GM23338 (cell line): ENCODE results near the gene CFAP97D2. TPM values are rescaled to one million over a fixed set of nuclear protein-coding genes. Genes with fewer than 3 reads are reported as not detected.

Source experiments
- ATAC-seq: fragments of 200-7000 bp; cut with Tn5 transposase; 3 replicates; pipeline ENCODE4 v1.9.1; 2020
- DNase-seq: peaks from one replicate; pipeline ENCODE4 v3.0.0-alpha.2; 2015; ENCODE audit warnings: low spot score
- H2AFZ ChIP-seq: fragments of 200-600 bp; sonication (generic); 2 replicates; pipeline ENCODE4 v1.8.0; 2016; ENCODE audit warnings: antibody characterized with exemption, mild to moderate bottlenecking, moderate library complexity
- H3F3A ChIP-seq: fragments of 200-600 bp; sonication (generic); replicated peaks from 2 replicates; pipeline ENCODE4 v1.8.0; 2017; ENCODE audit warnings: antibody characterized with exemption, mixed run types, low read depth
- H3K27ac ChIP-seq: fragments of 200-600 bp; sonication (generic); 2 replicates; pipeline ENCODE4 v1.6.1; 2016; ENCODE audit warnings: low read depth
- H3K27me3 ChIP-seq: fragments of 200-600 bp; sonication (generic); 2 replicates; pipeline ENCODE4 v1.8.0; 2016; ENCODE audit warnings: mild to moderate bottlenecking, mixed run types, moderate library complexity; ENCODE audit not compliant: insufficient read depth
- H3K36me3 ChIP-seq: fragments of 200-600 bp; sonication (generic); 2 replicates; pipeline ENCODE4 v1.8.0; 2016; ENCODE audit warnings: mild to moderate bottlenecking; ENCODE audit not compliant: insufficient read depth
- H3K4me1 ChIP-seq: fragments of 200-600 bp; sonication (generic); 2 replicates; pipeline ENCODE4 v1.8.0; 2016; ENCODE audit warnings: mild to moderate bottlenecking, moderate library complexity; ENCODE audit not compliant: insufficient read depth
- H3K4me2 ChIP-seq: fragments of 200-600 bp; sonication (generic); 2 replicates; pipeline ENCODE4 v1.7.1; 2017; ENCODE audit warnings: mixed run types
- H3K4me3 ChIP-seq: fragments of 200-600 bp; sonication (generic); 2 replicates; pipeline ENCODE4 v1.6.1; 2016; ENCODE audit warnings: mixed run types
- H3K79me2 ChIP-seq: fragments of 200-600 bp; sonication (generic); replicated peaks from 2 replicates; pipeline ENCODE4 v1.8.0; 2017; ENCODE audit warnings: mild to moderate bottlenecking; ENCODE audit not compliant: insufficient read depth
- H3K9me2 ChIP-seq: fragments of 200-600 bp; sonication (generic); 2 replicates; pipeline ENCODE4 v1.8.0; 2017; ENCODE audit not compliant: insufficient read depth
- H4K20me1 ChIP-seq: fragments of 200-600 bp; sonication (generic); replicated peaks from 2 replicates; pipeline ENCODE4 v1.8.0; 2017; ENCODE audit warnings: mild to moderate bottlenecking; ENCODE audit not compliant: insufficient read depth
- H3K27ac Mint-ChIP-seq: 2 replicates; pipeline ENCODE4 v1.8.0; 2020; ENCODE audit warnings: inconsistent platforms, mild to moderate bottlenecking, moderate library complexity, mixed read lengths
- H3K27me3 Mint-ChIP-seq: 3 replicates; pipeline ENCODE4 v1.8.0; 2022; ENCODE audit warnings: low read depth, mild to moderate bottlenecking, moderate library complexity, mixed read lengths, inconsistent platforms; ENCODE audit not compliant: insufficient read depth, poor library complexity
- H3K36me3 Mint-ChIP-seq: 3 replicates; pipeline ENCODE4 v1.8.0; 2021; ENCODE audit warnings: low read depth, mild to moderate bottlenecking, inconsistent platforms, moderate library complexity, mixed read lengths
- H3K4me1 Mint-ChIP-seq: 3 replicates; pipeline ENCODE4 v1.8.0; 2020; ENCODE audit warnings: mild to moderate bottlenecking, inconsistent platforms, mixed read lengths
- H3K4me3 Mint-ChIP-seq: 3 replicates; pipeline ENCODE4 v1.8.0; 2021; ENCODE audit warnings: moderate library complexity, mild to moderate bottlenecking, inconsistent platforms, mixed read lengths
- H3K9me3 Mint-ChIP-seq: 3 replicates; pipeline ENCODE4 v1.8.0; 2020; ENCODE audit warnings: moderate library complexity, mild to moderate bottlenecking, inconsistent platforms, mixed read lengths
- CREB1 ChIP-seq: fragments of 250-450 bp; sonication (Bioruptor Pico); IDR thresholded peaks from 2 replicates; pipeline ENCODE4 v1.5.0; 2020; ENCODE audit warnings: low read depth, mild to moderate bottlenecking, moderate library complexity
- CTCF ChIP-seq, 2 experiments: fragments of 200-600 bp in 1 of 2; sonication (generic) in 1 of 2; conservative IDR thresholded peaks; 2 replicates each; pipeline versions ENCODE4 v1.5.1 to v1.6.1; 2016 to 2017; ENCODE audit warnings: antibody characterized with exemption in 2 of 2, low read depth in 2 of 2, mild to moderate bottlenecking in 2 of 2, moderate library complexity in 1 of 2
- ETS1 ChIP-seq: IDR thresholded peaks from 2 replicates; pipeline ENCODE4 v1.6.1; 2016; ENCODE audit warnings: antibody characterized with exemption
- EZH2 ChIP-seq: fragments of 200-600 bp; sonication (generic); IDR thresholded peaks from one replicate; pipeline ENCODE4 v1.8.0; 2017; ENCODE audit warnings: antibody characterized with exemption, mild to moderate bottlenecking, low read depth; ENCODE audit not compliant: unreplicated experiment
- NANOG ChIP-seq: IDR thresholded peaks from 2 replicates; pipeline ENCODE4 v1.6.1; 2016; ENCODE audit warnings: antibody characterized with exemption, borderline replicate concordance
- POLR2AphosphoS5 ChIP-seq: IDR thresholded peaks from 2 replicates; pipeline ENCODE4 v1.6.1; 2016; ENCODE audit warnings: antibody characterized with exemption, low read depth
- STAT1 ChIP-seq: IDR thresholded peaks from one replicate; pipeline ENCODE4 v1.6.1; 2016; ENCODE audit warnings: antibody characterized with exemption; ENCODE audit not compliant: unreplicated experiment
- ZNF114 ChIP-seq: fragments of 250-450 bp; sonication (Bioruptor Pico); IDR thresholded peaks from 2 replicates; pipeline ENCODE4 v1.5.0; 2020; ENCODE audit warnings: mild to moderate bottlenecking, moderate library complexity
- ZNF331 ChIP-seq: fragments of 250-450 bp; sonication (Bioruptor Pico); IDR thresholded peaks from 2 replicates; pipeline ENCODE4 v1.5.0; 2020; ENCODE audit warnings: low read depth, mild to moderate bottlenecking, moderate library complexity
- polyA plus RNA-seq: library from polyadenylated mRNA; unstranded; fragments of >200 nt; fragmentation: Nextera tagmentation; extraction: Ambion mirVana; gene quantifications from 2 replicates; pipeline ENCODE4 v1.2.1, GENCODE V29; 2016
- total RNA-seq: library from RNA; depleted of rRNA; stranded (reverse); fragments of >200 nt; shearing (Covaris generic); gene quantifications from 2 replicates; pipeline ENCODE4 v1.2.3, GENCODE V29; 2014

The CFAP97D2 gene
- total and polyA plus RNA-seq, 2 experiments from 2014 or later: not detected

GRCh38 chr13:114152831-114153371 lies 26.2 kb upstream of the CFAP97D2 start:
- TF ChIP-seq CTCF (conservative IDR thresholded peaks at IDR 0.05; ENCODE audit: low read depth in 2 of 2) (no peak), POLR2AphosphoS5 (no peak), STAT1 (no peak), ETS1 (no peak)
- Histone ChIP-seq H4K20me1 (no peaks in the 10 kb centered on the region), H3K9me2 (peaks cover 7% of the 10 kb centered on the region; the same call in 1 of the 2 replicates), H3K4me2 (no peak overlapping the region), H3K36me3 (no peaks in the 10 kb centered on the region), H3K27ac (no peak overlapping the region), H3K79me2 (no peaks in the 10 kb centered on the region), H3K27me3 (no peaks in the 10 kb centered on the region), H3K4me3 (no peak overlapping the region), H2AFZ (0 out of 2 replicates have a peak overlapping the region, but pooled peaks have one; percentile 47), H3K4me1 (no peaks in the 10 kb centered on the region), H3F3A (no peaks in the 10 kb centered on the region)
- peaks cover 5% of the 10 kb centered on the region; the same call in 1 of the 3 replicates for H3K9me3 Mint-ChIP-seq
- H3K4me3 Mint-ChIP-seq: no peak overlapping the region
- peaks cover 3% of the 10 kb centered on the region for H3K27me3 Mint-ChIP-seq
- no peaks in the 10 kb centered on the region; the same call in 2 of the 3 replicates for H3K36me3 Mint-ChIP-seq
- DNase-seq (no peak), ATAC-seq (no peak; the same call in 2 of the 3 replicates)
- H3K4me1 Mint-ChIP-seq: peaks cover 8% of the 10 kb centered on the region; the same call in 2 of the 3 replicates
- no peak overlapping the region for H3K27ac Mint-ChIP-seq

- Histone ChIP-seq H3K27me3 (no peaks in the 10 kb centered on the region), H3K79me2 (no peaks in the 10 kb centered on the region), H3K4me2 (no peak overlapping the region), H3F3A (no peaks in the 10 kb centered on the region), H4K20me1 (no peaks in the 10 kb centered on the region), H3K27ac (no peak overlapping the region), H3K36me3 (no peaks in the 10 kb centered on the region), H3K4me3 (no peak overlapping the region), H3K4me1 (no peaks in the 10 kb centered on the region), H3K9me2 (peaks cover 7% of the 10 kb centered on the region; the same call in 1 of the 2 replicates), H2AFZ (no peak overlapping the region)
- DNase-seq (no peak), ATAC-seq (no peak)
- peaks cover 6% of the 10 kb centered on the region; the same call in 2 of the 3 replicates for H3K4me1 Mint-ChIP-seq
- H3K4me3 Mint-ChIP-seq: no peak overlapping the region
- H3K9me3 Mint-ChIP-seq: peaks cover 5% of the 10 kb centered on the region; the same call in 1 of the 3 replicates
- peaks cover 3% of the 10 kb centered on the region for H3K27me3 Mint-ChIP-seq
- H3K27ac Mint-ChIP-seq: no peak overlapping the region
- no peaks in the 10 kb centered on the region; the same call in 2 of the 3 replicates for H3K36me3 Mint-ChIP-seq
- no peak for TF ChIP-seq ETS1
- no peak for TF ChIP-seq EZH2
- no peak for TF ChIP-seq ZNF114 (CRISPR knock-in tag)
- no peak for TF ChIP-seq NANOG
- no peak for TF ChIP-seq CREB1 (CRISPR knock-in tag)
- no peak for TF ChIP-seq ZNF331 (CRISPR knock-in tag)
- TF ChIP-seq STAT1: no peak
- TF ChIP-seq CTCF (conservative IDR thresholded peaks at IDR 0.05; ENCODE audit: low read depth in 2 of 2): no peak
Measured at GRCh38 chr13:114153485-114154080, 25.5 kb upstream of the CFAP97D2 start.
